Hepatocyte (in vitro differentiated cells): ENCODE results near the gene SPON1.

Experiments
- CTCF ChIP-seq: fragments of 200-600 bp; sonication (generic); IDR thresholded peaks from 2 replicates; pipeline ENCODE4 v1.5.1; 2016; ENCODE audit warnings: antibody characterized with exemption, mild to moderate bottlenecking; ENCODE audit not compliant: poor library complexity
- EZH2 ChIP-seq: fragments of 200-600 bp; sonication (generic); IDR thresholded peaks from 2 replicates; pipeline ENCODE4 v1.6.1; 2016; ENCODE audit warnings: antibody characterized with exemption, mild to moderate bottlenecking, borderline replicate concordance
- EZH2phosphoT487 ChIP-seq: fragments of 200-600 bp; sonication (generic); IDR thresholded peaks from one replicate; pipeline ENCODE4 v1.6.1; 2018; ENCODE audit warnings: antibody characterized with exemption, mild to moderate bottlenecking, low read depth, moderate library complexity; ENCODE audit not compliant: unreplicated experiment, severe bottlenecking

GRCh38 chr11:13997881-13998280 is 35.4 kb downstream of the SPON1 start:
- no peak for TF ChIP-seq CTCF
- TF ChIP-seq EZH2phosphoT487, result no peak
- TF ChIP-seq EZH2, result no peak
